OCI-LY3 (cell line): ENCODE data around the gene LRRC7.

ENCODE experiments used
- CTCF ChIP-seq: fragments of 200-600, 300-600 bp; sonication (generic); IDR thresholded peaks from 2 replicates; pipeline ENCODE4 v1.5.1; 2014; ENCODE audit warnings: antibody characterized with exemption, low read length, low read depth
- EZH2phosphoT487 ChIP-seq: fragments of 200-600 bp; shearing (Covaris generic); IDR thresholded peaks from 2 replicates; pipeline ENCODE4 v1.6.1; 2018; ENCODE audit warnings: antibody characterized with exemption, mixed run types, low read depth

- TF ChIP-seq CTCF: no peak
- TF ChIP-seq EZH2phosphoT487: no peak
Observed at GRCh38 chr1:69657971-69658370, 90.2 kb downstream of the LRRC7 start.
